Occipital lobe (tissue), 2 donors: Measurements from ENCODE around the gene NFKBIE. TPM values are rescaled to one million over a fixed set of nuclear protein-coding genes. Genes with fewer than 3 reads are reported as not detected.

Source experiments
- DNase-seq: peaks from one replicate; lab custom pipeline; 2025; lab: John Stamatoyannopoulos, UW
- total RNA-seq: library from RNA; depleted of rRNA; stranded (reverse); fragments of >200 nt; gene quantifications from one replicate; pipeline ENCODE4 v1.2.3, GENCODE V29; 2014

Gene NFKBIE
- total RNA-seq, 1 donor from 2014 or later = 7.8 TPM

DNA sequence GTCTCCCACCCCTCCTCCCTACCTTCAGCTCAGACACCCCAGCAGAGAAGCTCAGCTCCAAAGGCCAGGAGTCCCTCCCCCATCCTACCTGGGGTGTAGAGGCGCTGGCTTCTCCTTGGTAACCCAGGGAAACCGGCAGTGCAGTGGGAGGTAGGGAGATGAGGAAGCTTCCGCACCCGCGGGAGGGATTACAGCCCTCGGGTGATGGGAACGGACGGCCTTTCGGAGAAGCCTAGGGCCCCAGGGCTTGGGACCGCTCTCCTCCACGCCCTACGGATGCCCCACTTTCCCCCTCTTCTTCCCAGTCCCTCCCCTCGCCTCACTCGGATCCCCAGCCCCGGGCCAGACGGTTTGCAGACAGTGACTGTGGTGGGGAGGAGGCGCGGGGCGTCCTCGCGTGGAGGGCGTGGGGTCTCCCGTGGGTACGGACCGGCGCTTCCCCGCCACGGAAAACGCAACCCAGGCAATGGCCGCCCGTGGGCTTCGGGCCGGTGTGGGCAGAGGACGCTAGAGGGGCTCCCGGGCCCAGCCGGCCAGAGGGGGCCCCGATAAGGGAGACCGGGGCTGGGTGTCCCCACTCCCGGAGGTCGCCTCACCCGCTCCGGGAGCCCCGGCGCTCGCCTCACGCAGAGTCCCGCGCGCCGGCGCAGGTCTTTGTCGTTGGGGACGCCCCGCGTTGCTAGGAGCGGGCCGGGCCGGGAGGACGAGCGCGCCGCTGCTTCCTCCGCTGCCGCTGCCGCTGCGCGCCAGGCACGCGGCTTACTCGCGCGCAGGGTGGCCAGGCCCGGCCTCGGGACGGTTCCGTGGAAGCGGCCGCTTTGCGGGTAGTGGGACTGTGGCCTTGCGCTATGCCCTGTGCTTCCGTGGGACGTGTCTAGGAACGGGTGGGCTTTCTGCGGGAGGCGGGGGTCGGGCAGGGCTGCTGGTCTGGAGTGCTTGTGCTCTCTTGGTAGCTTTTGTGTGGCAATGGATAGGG is 32.0 kb upstream of the NFKBIE start:
- DNase-seq = peak; percentile 48

DNA sequence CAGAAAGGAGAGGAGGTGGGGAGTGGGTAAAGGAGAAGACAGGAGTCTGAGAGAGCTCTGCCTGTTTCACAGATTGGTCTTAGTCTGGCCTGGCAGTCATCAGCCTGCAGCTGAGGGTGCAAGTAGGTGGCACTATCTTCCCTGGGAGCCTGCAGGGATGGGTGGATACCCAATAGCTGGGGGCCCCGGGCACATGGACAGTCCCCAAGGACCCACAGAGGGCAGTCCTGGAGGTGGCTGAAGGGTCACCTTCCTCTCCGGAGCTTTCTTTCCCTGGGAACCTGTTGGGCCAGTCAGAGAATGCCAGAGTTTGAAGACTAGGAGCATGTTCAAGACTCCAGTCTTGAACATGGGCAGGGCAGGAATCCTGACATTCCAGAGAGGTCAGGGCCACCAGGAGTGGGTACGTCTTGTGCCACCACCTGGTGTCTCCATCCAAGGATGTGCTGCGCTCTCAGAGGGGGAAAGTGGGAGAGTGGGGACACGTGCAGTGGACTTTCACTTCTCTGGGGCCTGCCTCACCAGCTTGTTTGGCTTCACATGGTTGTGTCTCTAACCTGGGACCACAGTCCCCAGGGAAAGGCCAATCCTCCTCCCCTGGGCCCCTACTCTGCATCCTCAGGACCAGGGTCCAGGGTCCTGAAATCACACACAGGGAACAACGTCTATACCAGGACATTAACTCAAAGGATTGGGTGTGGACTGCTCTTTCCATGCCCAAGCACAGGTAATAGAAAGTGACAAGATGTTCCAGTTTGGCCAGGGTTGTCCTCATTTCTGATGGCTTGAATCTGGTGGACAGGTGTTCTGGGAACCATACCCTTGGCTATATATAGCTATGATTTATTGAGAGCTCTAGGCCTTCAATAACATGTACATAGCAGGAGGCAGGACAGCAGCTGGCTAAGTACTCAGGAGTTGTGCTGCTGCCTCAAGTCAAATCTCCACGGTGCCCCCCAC is 29.8 kb upstream of the NFKBIE start:
- DNase-seq = no peak

DNA sequence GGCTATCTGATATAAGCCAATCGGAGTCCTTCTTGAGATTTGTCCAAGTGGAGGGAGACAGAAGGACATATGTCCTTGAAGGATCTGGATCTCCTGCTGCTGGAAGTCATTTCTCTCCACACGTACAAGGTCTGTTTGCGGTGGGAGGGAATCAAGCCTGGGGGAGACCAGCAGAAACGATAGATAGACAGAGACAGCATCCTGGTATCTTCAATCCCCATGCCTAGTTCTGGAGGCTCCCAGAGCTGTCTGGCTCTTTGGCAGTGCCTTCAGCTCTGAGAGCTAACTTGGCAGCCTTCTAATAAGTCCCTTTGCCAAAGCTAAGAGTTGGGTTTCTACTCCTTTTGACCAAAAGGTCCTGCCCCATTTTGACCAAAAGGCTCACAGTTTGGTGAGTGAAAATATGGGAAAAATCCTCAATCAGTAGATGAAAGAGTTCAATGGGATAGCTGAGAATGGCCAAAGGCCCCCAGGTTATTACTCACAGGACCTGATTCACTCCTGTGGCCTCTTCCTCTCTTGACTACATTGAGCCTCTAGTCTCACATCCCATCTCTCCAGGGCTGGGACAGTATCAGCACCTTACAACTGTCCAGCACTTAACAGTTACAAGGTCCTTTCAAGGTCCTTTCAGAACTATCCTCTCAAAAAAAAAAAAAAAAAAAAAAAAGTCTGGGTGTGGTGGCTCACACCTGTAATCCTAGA is 27.5 kb upstream of the NFKBIE start:
- no peak for DNase-seq

DNA sequence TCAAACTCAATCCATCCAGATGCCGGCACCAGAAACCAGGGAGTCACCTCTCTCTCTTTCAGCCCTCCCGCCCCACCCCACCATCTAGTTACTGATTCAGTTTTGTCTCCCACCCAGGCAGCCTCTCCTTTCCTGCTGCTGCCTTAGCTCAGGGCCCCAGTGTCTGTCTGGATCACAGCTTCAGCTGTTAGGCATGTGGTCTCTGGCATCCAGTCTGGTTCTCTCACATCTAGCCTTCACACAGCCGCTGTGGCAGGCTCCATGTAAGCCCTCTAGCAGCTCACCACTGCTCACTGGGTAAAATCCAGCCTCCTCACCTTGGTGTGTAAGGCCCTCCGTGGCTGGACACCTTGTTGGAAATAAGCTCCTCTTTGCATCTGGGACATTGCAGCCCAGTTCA is 26.5 kb upstream of the NFKBIE start:
- DNase-seq = no peak

GRCh38 chr6:44289726-44290260 is 24.4 kb upstream of the NFKBIE start:
- peak; percentile 71 for DNase-seq

DNA sequence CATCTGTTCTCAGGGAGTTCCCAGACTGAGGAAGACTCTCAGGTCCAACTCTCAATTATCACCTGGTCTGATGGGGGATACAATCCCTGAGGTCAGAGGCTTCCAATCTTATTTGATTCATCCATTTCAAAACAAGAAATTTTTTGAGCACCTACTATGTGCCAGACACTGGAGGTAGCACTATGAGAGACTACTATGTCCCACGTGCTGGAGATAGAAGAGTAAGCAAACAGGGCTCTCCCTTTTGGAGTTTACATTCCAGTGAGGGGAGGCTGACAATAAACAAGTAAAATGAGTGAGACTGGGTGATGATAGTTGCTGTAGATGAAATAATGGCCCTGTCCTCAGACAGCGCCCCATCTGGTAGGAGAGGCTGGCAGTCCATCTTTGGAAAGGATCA is 21.4 kb upstream of the NFKBIE start:
- no peak for DNase-seq

- DNase-seq = no peak
Observed at GRCh38 chr6:44286285-44286565, 20.9 kb upstream of the NFKBIE start.

DNA sequence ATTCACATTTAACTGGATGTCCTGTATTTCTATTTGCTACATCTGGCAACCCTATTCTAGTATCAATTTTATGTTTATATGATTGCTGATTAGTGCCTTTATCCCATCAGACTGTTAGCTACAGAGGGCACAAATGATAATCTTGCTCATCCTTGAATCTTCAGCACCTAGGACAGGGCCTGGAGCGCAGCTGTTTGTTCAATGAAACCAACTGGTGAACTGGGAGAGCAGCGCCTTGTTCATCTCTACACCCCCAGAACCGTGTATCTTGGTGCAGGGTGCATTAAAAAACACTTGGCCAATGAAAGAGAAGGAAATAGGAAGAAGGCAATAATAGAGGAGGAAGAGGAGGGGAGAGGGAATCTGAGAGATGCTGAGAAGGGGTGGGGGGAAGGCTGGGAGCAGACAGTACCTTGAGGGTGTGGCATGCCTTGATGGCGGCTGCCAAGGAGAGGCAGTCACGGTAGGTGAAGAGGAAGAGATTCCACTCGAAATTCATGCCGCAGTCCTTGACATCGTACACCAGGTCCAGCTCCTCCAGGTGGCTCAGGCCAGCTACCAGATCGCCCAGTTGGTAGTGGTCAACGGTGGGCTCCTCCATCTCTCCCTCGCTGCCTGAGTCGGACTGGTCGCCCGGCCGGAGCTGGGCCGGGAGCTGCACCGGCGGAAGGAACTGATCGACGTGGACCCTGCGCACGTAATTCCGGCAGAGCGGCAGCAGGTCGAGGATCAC is 20.4 kb upstream of the NFKBIE start:
- DNase-seq = no peak

GRCh38 chr6:44284867-44285266 is 19.5 kb upstream of the NFKBIE start:
- DNase-seq = no peak

GRCh38 chr6:44284121-44284520 is 18.8 kb upstream of the NFKBIE start:
- DNase-seq = no peak

- peak; percentile 44 for DNase-seq
Observed at GRCh38 chr6:44278774-44279697, 13.7 kb upstream of the NFKBIE start.

GRCh38 chr6:44278315-44278714 is 13.0 kb upstream of the NFKBIE start:
- no peak for DNase-seq

- DNase-seq = no peak
Observed at GRCh38 chr6:44277763-44278162, 12.4 kb upstream of the NFKBIE start.

GRCh38 chr6:44276667-44277640 is 11.6 kb upstream of the NFKBIE start:
- no peak for DNase-seq

GRCh38 chr6:44275749-44276648 is 10.6 kb upstream of the NFKBIE start:
- DNase-seq = no peak

- DNase-seq = no peak
Observed at GRCh38 chr6:44275271-44275748, 10.0 kb upstream of the NFKBIE start.

- no peak for DNase-seq
Observed at GRCh38 chr6:44273617-44274016, 8.3 kb upstream of the NFKBIE start.
